HUES48 (cell line): ENCODE measurements around the gene ACTR3C.

Experiments used
- H3K27ac ChIP-seq: one replicate; pipeline ENCODE4 v1.7.0; 2013; ENCODE audit warnings: low read depth, low read length, inconsistent platforms
- H3K27me3 ChIP-seq: 2 replicates; pipeline ENCODE4 v1.6.1; 2013; ENCODE audit warnings: mild to moderate bottlenecking, low read length; ENCODE audit not compliant: control insufficient read depth, insufficient read depth
- H3K36me3 ChIP-seq: 2 replicates; pipeline ENCODE4 v1.6.1; 2013; ENCODE audit warnings: low read length; ENCODE audit not compliant: control insufficient read depth, insufficient read depth
- H3K4me1 ChIP-seq: 2 replicates; pipeline ENCODE4 v1.6.1; 2013; ENCODE audit warnings: mild to moderate bottlenecking, low read length; ENCODE audit not compliant: control insufficient read depth, insufficient read depth
- H3K4me3 ChIP-seq: 2 replicates; pipeline ENCODE4 v1.5.1; 2013; ENCODE audit warnings: mild to moderate bottlenecking, low read depth, low read length
- H3K9ac ChIP-seq: 2 replicates; pipeline ENCODE4 v1.6.1; 2013; ENCODE audit warnings: mild to moderate bottlenecking, low read depth, low read length, moderate library complexity
- H3K9me3 ChIP-seq: 2 replicates; pipeline ENCODE4 v1.6.1; 2013; ENCODE audit warnings: low read length; ENCODE audit not compliant: control insufficient read depth, insufficient read depth

The ACTR3C gene

DNA sequence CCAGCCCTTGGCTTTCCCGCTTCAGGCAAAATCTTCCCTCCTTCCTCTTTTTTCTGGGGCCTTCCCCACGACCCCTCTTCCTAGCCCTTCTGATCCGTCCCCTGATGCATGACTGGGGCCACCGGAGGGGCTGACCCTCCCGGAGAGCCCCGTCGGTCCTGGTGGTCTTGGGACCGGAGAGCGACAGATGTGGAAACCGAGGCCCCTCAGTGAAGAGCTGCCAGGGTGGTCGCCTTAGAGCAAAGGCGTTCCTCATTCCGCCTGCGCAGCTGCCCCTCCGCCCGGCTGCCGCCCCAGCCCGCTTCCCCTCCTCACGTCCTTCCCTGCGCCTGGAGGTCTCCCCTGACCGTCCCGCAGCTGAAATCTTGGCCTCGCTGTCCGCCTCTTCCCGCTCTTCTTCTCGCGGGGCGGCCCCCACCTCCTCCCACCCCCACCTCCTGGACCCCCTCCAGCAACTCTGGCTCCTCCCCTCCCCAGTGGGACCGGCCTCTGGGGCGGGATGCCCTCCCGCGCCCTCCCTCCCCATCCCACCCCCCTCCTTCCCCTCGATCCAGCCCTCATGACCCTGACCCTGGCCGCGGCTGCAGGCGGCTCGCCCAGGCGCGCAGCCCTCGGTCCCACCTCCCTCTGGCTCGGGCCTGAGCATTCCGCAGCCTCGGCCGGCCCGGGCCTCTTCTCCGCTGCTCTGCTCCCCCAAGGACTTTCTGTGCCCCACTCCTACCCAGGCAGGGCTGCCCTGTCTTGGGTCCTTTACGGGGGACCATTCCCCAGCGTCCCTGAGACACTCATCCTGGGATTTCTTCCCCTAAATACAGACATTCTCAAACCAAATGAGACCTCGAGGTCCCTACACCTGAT, 18.1 kb upstream of the ACTR3C start, which contains the start of gene RARRES2:
Gene RARRES2, minus strand, starts transcription at position 367 of the 858 bp plus-strand sequence. CDS start 1,020 bp downstream, outside the sequence.
- peaks cover 26% of the 10 kb centered on the region for H3K36me3 ChIP-seq
- H3K4me1 ChIP-seq: peaks cover 35% of the 10 kb centered on the region
- peak within 1 kb of the TSS; percentile 58 for H3K9ac ChIP-seq
- H3K27me3 ChIP-seq: peaks cover 34% of the 10 kb centered on the region
- H3K9me3 ChIP-seq: peaks cover 7% of the 10 kb centered on the region; the same call in 1 of the 2 replicates
- H3K4me3 ChIP-seq: peak within 1 kb of the TSS; percentile 77
- peak within 1 kb of the TSS; percentile 5 for H3K27ac ChIP-seq

DNA sequence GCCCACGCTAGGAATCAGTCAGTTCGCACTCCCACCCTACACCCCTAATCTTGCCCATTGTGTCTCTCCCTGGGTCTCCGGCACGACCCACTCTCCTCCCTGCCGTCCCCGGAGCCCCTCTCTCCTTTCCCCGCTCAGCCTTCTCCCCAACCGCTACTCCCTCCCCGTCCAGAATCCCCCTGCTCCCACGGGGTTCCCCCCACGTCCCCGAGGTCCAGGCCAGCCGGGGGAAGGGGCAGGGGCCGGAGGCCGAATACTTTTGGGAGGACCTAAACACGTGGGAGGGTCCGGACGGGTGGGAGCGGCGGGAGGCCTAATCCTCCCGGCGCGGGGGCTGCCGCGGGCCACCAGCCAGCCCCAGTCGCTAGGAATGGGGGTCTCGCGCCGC, 17.5 kb upstream of the ACTR3C start:
- peaks cover 34% of the 10 kb centered on the region for H3K27me3 ChIP-seq
- peaks cover 32% of the 10 kb centered on the region for H3K36me3 ChIP-seq
- peak overlapping the region; percentile 5 for H3K27ac ChIP-seq
- H3K9me3 ChIP-seq: peaks cover 7% of the 10 kb centered on the region; the same call in 1 of the 2 replicates
- peaks cover 42% of the 10 kb centered on the region for H3K4me1 ChIP-seq
- peak overlapping the region; percentile 58 for H3K9ac ChIP-seq
- H3K4me3 ChIP-seq: peak overlapping the region; percentile 77

DNA sequence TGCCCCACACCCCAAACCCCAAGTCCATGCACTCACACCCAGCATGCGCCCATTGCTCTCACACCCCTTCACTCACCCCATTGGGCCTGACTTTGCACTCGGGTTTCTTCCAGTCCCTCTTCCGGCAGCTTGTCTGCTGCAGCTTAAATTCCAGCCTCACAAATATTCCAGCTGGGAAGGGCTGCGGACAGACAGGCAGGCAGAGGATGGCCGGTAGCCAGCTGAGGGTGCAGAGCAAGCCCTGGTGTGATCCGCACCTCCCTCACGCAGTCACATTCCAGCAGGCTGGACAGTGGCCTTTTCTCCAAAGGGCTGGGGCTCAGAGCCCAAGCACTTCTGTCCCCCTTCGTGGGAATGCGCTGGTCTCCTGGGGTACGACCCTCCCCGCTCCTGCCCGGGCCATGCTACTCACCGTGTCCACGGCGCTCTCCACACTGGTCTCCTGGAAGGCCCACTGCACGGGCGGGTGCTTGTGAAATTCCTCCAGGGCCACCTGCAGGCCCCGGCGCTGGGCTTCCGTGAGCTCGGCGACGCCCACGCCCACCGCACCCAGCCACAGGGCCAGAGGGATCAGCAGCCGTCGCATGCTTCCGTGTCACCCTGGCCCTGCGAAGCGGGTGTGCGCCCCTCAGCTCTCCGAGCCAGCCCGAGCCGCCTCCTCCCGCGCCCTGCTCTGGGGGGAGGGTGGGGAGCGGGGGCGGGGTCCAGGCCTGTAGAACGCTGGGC, 16.8 kb upstream of the ACTR3C start:
- Histone ChIP-seq H3K9me3 (peaks cover 7% of the 10 kb centered on the region; the same call in 1 of the 2 replicates), H3K27ac (peak overlapping the region; percentile 10), H3K4me1 (peaks cover 48% of the 10 kb centered on the region), H3K27me3 (peaks cover 34% of the 10 kb centered on the region), H3K4me3 (peak overlapping the region; percentile 77), H3K36me3 (peaks cover 32% of the 10 kb centered on the region), H3K9ac (no peak overlapping the region)

DNA sequence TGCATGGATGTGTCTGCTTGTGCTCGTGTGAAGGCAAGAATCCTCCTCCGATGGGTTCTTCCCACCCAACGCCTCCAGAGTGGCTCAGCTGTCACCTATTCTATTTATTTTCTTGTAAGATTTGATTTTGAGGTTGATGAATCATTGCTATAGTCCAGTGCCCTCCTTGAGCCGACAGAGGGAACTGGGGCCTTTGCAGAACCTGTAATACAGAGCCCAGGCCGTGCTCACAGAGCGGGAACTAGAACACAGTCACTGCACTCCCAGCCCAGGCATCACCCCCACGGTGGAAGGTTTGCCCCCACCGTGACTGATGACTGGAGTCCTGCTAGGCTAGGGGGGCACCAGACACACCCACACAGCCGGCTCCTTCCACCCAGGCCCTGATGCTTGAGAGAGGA, 16.1 kb upstream of the ACTR3C start:
- Histone ChIP-seq H3K9ac (no peak overlapping the region; the same call in 1 of the 2 replicates), H3K4me1 (peaks cover 50% of the 10 kb centered on the region), H3K36me3 (peaks cover 32% of the 10 kb centered on the region), H3K9me3 (peaks cover 4% of the 10 kb centered on the region; the same call in 1 of the 2 replicates), H3K4me3 (peak overlapping the region; percentile 77), H3K27ac (no peak overlapping the region), H3K27me3 (peaks cover 34% of the 10 kb centered on the region)

DNA sequence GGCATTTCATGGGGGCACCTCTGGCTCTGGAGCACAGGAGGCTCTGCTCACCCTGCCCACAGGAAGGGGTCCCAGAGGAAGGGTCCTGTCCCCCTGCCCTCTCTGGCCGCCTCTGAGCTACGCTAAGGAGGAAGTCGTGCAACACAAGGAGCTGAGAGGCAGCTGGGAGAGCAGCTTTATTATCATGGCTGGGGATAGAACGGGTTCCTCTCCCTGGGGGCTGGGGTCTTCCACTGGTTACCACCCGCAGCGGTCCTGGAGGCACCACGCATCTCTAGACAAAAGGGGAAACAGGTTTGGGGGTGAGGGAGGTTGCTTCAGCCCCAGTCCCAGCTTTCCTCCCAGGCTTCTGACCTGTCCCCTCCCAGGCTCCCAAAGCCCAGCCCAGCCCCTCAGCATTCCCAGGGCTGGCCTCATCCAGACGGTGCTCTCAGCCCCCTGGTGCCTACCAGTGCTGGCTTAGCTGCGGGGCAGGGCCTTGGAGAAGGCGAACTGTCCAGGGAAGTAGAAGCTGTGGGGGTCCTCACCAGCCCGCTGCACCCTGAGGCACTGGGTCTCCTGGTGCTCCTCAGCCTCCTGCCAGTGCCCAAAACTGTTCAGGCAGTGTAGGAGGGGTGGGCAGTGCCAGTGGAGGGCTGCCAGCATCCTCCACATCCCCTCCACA, 15.0 kb upstream of the ACTR3C start:
- peaks cover 23% of the 10 kb centered on the region for H3K27me3 ChIP-seq
- H3K36me3 ChIP-seq: peaks cover 36% of the 10 kb centered on the region
- no peak overlapping the region for H3K9ac ChIP-seq
- H3K4me3 ChIP-seq: no peak overlapping the region
- no peaks in the 10 kb centered on the region for H3K9me3 ChIP-seq
- no peak overlapping the region for H3K27ac ChIP-seq
- H3K4me1 ChIP-seq: peaks cover 53% of the 10 kb centered on the region

DNA sequence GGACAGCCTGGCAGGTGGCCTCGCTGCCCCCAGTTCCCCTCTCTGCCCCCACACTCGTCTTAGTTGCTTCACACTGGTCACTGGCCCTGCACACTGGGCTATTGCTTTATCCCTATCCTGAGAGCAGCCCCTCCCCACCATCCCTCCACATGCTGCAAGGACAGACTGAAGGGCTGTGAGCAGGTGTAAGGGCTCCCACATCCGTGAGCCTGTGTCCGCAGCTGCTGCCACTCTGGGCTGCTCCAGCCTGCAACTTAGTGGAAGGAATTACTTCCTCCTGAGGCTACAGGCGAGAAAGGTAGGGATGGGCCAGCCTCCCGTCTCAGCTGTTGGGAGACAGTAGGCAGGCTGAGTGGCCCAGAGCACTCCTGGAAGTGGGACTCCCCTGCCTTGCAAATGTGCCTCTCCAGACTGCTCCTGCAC, 14.3 kb upstream of the ACTR3C start:
- Histone ChIP-seq H3K27me3 (peaks cover 17% of the 10 kb centered on the region), H3K4me1 (peaks cover 47% of the 10 kb centered on the region), H3K9me3 (no peaks in the 10 kb centered on the region), H3K27ac (no peak overlapping the region), H3K36me3 (peaks cover 36% of the 10 kb centered on the region), H3K9ac (no peak overlapping the region), H3K4me3 (no peak overlapping the region)

DNA sequence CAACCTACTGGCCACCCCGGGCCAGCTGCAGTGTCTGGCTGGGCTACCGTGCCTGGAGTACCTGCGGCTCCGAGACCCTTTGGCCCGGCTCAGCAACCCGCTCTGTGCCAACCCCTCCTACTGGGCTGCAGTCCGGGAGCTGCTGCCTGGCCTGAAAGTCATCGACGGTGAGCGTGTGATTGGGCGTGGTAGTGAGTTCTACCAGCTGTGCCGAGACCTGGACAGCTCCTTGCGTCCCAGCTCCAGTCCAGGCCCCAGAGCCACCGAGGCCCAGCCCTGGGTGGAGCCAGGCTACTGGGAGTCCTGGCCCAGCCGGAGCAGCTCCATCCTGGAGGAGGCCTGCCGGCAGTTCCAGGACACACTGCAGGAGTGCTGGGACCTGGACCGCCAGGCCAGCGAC, 13.8 kb upstream of the ACTR3C start:
- H3K9me3 ChIP-seq: no peaks in the 10 kb centered on the region
- peaks cover 39% of the 10 kb centered on the region for H3K36me3 ChIP-seq
- peaks cover 42% of the 10 kb centered on the region for H3K4me1 ChIP-seq
- H3K27ac ChIP-seq: no peak overlapping the region
- no peak overlapping the region for H3K9ac ChIP-seq
- no peak overlapping the region for H3K4me3 ChIP-seq
- peaks cover 12% of the 10 kb centered on the region for H3K27me3 ChIP-seq

DNA sequence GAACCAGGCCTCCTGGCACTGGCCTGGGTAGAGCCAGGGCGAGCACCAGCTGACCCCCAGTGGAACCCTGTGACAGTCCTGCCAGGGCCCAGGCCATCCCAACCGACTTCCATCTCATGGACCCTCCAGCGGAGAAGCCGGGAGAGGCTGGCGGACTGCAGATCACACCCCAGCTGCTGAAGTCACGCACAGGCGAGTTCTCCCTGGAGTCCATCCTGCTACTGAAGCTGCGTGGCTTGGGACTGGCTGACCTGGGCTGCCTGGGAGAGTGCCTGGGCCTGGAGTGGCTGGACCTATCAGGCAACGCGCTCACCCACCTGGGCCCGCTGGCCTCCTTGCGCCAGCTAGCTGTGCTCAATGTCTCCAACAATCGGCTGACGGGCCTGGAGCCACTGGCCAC, 13.4 kb upstream of the ACTR3C start:
- no peak overlapping the region for H3K4me3 ChIP-seq
- no peak overlapping the region for H3K9ac ChIP-seq
- peaks cover 42% of the 10 kb centered on the region for H3K36me3 ChIP-seq
- H3K27me3 ChIP-seq: peaks cover 7% of the 10 kb centered on the region
- no peak overlapping the region for H3K27ac ChIP-seq
- H3K4me1 ChIP-seq: peaks cover 37% of the 10 kb centered on the region
- no peaks in the 10 kb centered on the region for H3K9me3 ChIP-seq

DNA sequence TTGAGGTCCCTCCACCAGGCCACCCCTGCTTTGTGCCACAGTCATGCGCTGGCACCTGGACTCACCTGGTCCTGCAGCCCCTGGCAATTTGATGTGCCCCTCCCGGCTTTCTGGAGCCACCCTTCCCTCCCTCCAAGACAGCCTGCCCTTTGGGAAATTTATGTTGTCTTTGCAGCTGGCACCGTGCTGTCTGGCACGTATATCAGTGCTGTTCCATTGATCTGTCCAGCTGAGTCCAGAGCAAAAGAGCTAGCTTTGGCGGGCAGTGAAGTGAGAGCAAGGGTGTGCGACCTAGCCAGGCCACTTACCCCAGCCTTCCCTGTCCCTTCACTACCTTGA, 12.4 kb upstream of the ACTR3C start:
- H3K9me3 ChIP-seq: no peaks in the 10 kb centered on the region
- peak overlapping the region; percentile 95 for H3K27ac ChIP-seq
- peaks cover 37% of the 10 kb centered on the region for H3K4me1 ChIP-seq
- H3K9ac ChIP-seq: 0 out of 2 replicates have a peak overlapping the region, but pooled peaks have one; percentile 11
- H3K36me3 ChIP-seq: peaks cover 52% of the 10 kb centered on the region
- H3K27me3 ChIP-seq: peaks cover under 1% of the 10 kb centered on the region; the same call in 1 of the 2 replicates
- no peak overlapping the region for H3K4me3 ChIP-seq

DNA sequence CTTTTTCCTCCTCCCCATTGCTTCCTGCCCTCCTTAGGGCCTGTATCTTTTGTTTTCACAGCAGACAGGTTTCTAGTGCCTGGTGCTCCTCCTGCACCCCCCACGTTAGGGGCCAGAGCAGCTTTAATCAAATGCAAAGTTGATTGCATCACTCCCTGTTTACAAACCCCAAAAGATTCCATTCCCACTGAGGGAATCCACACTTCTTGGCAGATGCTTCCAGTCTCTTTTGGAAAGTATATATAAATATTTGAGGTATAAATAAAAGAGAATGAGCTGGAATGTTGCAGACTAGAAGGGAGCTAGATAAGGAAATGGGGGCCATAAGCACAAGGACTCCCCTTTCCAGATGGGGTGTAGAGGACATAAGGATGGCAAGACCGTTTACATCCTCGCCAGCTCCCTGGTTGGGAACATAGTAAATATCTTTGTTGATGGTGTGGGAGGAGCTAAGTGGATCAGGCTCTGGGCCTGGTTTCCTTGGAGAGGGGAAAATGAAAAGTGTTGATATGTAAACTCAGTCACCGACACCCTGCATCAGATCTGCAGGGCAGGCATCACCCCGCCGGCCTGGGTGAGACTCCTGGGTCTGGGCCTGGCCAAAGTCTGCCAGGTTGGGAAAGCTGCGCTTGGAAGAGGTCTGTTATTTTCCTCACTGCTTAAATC, 11.9 kb upstream of the ACTR3C start:
- Histone ChIP-seq H3K9me3 (no peaks in the 10 kb centered on the region), H3K27me3 (no peaks in the 10 kb centered on the region), H3K36me3 (peaks cover 57% of the 10 kb centered on the region), H3K4me1 (peaks cover 38% of the 10 kb centered on the region), H3K4me3 (peak overlapping the region; percentile 40), H3K27ac (peak overlapping the region; percentile 95), H3K9ac (peak overlapping the region; percentile 11; the same call in 1 of the 2 replicates)
